Neural progenitor cell (in vitro differentiated cells): ENCODE data around the gene RIC3. TPM values are rescaled to one million over a fixed set of nuclear protein-coding genes. Genes with fewer than 3 reads are reported as not detected.

Source experiments
- DNase-seq: peaks from one replicate; pipeline ENCODE4 v3.0.0-alpha.2; 2016; ENCODE audit warnings: low spot score
- H2AFZ ChIP-seq: fragments of 200-600 bp; sonication (generic); replicated peaks from 2 replicates; pipeline ENCODE4 v1.6.1; 2016; ENCODE audit warnings: antibody characterized with exemption
- H3F3A ChIP-seq: fragments of 200-600 bp; sonication (generic); 2 replicates; pipeline ENCODE4 v1.6.1; 2016; ENCODE audit warnings: antibody characterized with exemption, low read depth
- H3K27ac ChIP-seq: fragments of 200-600 bp; sonication (generic); 2 replicates; pipeline ENCODE4 v1.5.1; 2016; ENCODE audit warnings: mild to moderate bottlenecking
- H3K27me3 ChIP-seq: fragments of 200-600 bp; sonication (generic); 2 replicates; pipeline ENCODE4 v1.6.1; 2016; ENCODE audit warnings: mild to moderate bottlenecking, moderate library complexity
- H3K36me3 ChIP-seq: fragments of 200-600 bp; sonication (generic); 2 replicates; pipeline ENCODE4 v1.5.1; 2016
- H3K4me1 ChIP-seq: fragments of 200-600 bp; sonication (generic); 2 replicates; pipeline ENCODE4 v1.6.1; 2016; ENCODE audit warnings: mixed run types
- H3K4me2 ChIP-seq: fragments of 200-600 bp; sonication (generic); 2 replicates; pipeline ENCODE4 v1.6.1; 2016
- H3K4me3 ChIP-seq: fragments of 200-600 bp; sonication (generic); 2 replicates; pipeline ENCODE4 v1.5.1; 2016
- H3K79me2 ChIP-seq: fragments of 200-600 bp; sonication (generic); 2 replicates; pipeline ENCODE4 v1.6.1; 2016; ENCODE audit warnings: low read depth
- H3K9ac ChIP-seq: fragments of 200-600 bp; sonication (generic); 2 replicates; pipeline ENCODE4 v1.6.1; 2016
- H3K9me3 ChIP-seq: fragments of 200-600 bp; sonication (generic); 2 replicates; pipeline ENCODE4 v1.5.1; 2016; ENCODE audit warnings: low read depth
- H4K20me1 ChIP-seq: fragments of 200-600 bp; sonication (generic); 2 replicates; pipeline ENCODE4 v1.6.1; 2016; ENCODE audit warnings: low read depth
- H3K27ac Mint-ChIP-seq: 3 replicates; pipeline ENCODE4 v1.8.0; 2021; ENCODE audit warnings: mixed read lengths
- H3K27me3 Mint-ChIP-seq: 2 replicates; pipeline ENCODE4 v1.8.0; 2022; ENCODE audit warnings: low read depth, mild to moderate bottlenecking, inconsistent platforms, moderate library complexity, mixed read lengths; ENCODE audit not compliant: insufficient read depth
- H3K36me3 Mint-ChIP-seq: 3 replicates; pipeline ENCODE4 v1.8.0; 2021; ENCODE audit warnings: mixed read lengths
- H3K4me1 Mint-ChIP-seq: 3 replicates; pipeline ENCODE4 v1.8.0; 2021; ENCODE audit warnings: mixed read lengths
- H3K4me3 Mint-ChIP-seq: 3 replicates; pipeline ENCODE4 v1.8.0; 2021; ENCODE audit warnings: mild to moderate bottlenecking, moderate library complexity, mixed read lengths
- H3K9me3 Mint-ChIP-seq: 3 replicates; pipeline ENCODE4 v1.8.0; 2020; ENCODE audit warnings: mixed read lengths
- EZH2 ChIP-seq: fragments of 200-600 bp; sonication (generic); IDR thresholded peaks from 2 replicates; pipeline ENCODE4 v1.6.1; 2017; ENCODE audit warnings: antibody characterized with exemption, mild to moderate bottlenecking, moderate library complexity
- EZH2phosphoT487 ChIP-seq: fragments of 200-600 bp; sonication (generic); IDR thresholded peaks from 2 replicates; pipeline ENCODE4 v1.6.1; 2017; ENCODE audit warnings: antibody characterized with exemption
- total RNA-seq: library from RNA; depleted of rRNA; stranded (reverse); fragments of >200 nt; gene quantifications from 2 replicates; pipeline ENCODE4 v1.2.3, GENCODE V29; 2015; ENCODE audit warnings: low replicate concordance
- TF ChIP-seq, protein P1 (sequence below): fragments of 200-600 bp; sonication (generic); IDR thresholded peaks from 2 replicates; pipeline ENCODE4 v1.5.1; 2017; ENCODE audit warnings: antibody characterized with exemption, mild to moderate bottlenecking

RIC3 gene
- total RNA-seq, 1 donor from 2014 or later, result 33.7 TPM

DNA sequence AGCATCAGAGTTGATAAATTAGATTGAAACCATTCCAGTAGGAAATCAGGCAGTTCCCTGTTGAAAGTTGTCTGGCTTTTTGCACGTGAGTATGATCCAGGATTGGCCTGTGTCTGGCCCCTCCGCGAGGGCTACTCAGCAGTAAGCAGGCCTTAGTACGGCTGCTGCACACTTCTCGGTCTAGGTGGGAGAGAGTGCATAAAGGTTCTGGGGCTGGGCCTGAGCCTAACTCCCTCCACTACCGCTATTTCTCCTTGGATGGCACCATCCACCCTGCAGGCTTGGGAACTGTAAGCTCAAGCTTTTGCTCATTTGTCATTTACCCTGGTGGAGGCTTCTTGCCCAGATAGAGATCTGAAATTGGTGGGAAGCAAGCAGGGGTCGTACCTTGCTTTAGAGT is 65.9 kb downstream of the RIC3 start:
- no peak for TF ChIP-seq EZH2phosphoT487
- TF ChIP-seq, protein P1, sequence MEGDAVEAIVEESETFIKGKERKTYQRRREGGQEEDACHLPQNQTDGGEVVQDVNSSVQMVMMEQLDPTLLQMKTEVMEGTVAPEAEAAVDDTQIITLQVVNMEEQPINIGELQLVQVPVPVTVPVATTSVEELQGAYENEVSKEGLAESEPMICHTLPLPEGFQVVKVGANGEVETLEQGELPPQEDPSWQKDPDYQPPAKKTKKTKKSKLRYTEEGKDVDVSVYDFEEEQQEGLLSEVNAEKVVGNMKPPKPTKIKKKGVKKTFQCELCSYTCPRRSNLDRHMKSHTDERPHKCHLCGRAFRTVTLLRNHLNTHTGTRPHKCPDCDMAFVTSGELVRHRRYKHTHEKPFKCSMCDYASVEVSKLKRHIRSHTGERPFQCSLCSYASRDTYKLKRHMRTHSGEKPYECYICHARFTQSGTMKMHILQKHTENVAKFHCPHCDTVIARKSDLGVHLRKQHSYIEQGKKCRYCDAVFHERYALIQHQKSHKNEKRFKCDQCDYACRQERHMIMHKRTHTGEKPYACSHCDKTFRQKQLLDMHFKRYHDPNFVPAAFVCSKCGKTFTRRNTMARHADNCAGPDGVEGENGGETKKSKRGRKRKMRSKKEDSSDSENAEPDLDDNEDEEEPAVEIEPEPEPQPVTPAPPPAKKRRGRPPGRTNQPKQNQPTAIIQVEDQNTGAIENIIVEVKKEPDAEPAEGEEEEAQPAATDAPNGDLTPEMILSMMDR, result no peak
- no peak for TF ChIP-seq EZH2
- H3K36me3 ChIP-seq, result no peaks in the 10 kb centered on the region
- no peaks in the 10 kb centered on the region for H3K9me3 Mint-ChIP-seq

DNA sequence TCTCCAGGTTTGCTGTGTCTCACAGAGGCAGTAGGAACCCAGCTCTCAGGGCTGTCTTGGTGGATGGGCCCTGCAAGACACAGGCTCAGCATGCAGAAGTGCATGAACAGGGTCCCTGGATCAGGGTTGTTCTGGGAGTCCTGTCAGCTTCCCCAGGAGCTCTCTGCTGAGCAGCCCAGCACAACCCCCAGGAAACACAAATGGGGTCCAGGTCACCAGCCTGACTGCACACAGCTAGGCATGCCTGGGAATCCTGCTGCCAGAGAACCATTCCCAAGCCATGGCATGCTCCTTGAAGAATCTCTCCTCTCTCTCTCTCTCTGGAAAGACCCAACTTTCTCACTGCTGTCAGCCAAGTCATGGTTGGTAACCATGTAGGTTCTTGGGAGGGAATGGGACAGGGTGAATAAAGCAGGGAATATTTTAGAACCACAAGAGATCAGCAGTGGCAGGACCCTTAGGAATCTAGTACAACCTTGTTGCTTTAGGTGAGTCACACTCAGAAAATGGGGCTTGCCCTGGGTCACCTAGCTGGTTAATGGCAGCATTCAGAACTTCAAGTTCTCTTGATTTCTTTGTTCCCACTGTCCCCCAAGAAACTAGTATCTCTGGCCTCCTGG is 66.4 kb downstream of the RIC3 start:
- Histone ChIP-seq H3K36me3 (no peaks in the 10 kb centered on the region), H3K9me3 (no peaks in the 10 kb centered on the region), H3K4me2 (no peak overlapping the region), H4K20me1 (no peaks in the 10 kb centered on the region), H3K79me2 (no peaks in the 10 kb centered on the region), H2AFZ (no peak overlapping the region), H3K4me3 (no peak overlapping the region), H3K9ac (no peak overlapping the region), H3F3A (no peaks in the 10 kb centered on the region), H3K27ac (no peak overlapping the region), H3K27me3 (no peaks in the 10 kb centered on the region), H3K4me1 (no peaks in the 10 kb centered on the region)
- H3K27ac Mint-ChIP-seq, result no peak overlapping the region
- peaks cover 17% of the 10 kb centered on the region for H3K36me3 Mint-ChIP-seq
- TF ChIP-seq, protein P1, result no peak
- no peaks in the 10 kb centered on the region for H3K4me1 Mint-ChIP-seq
- no peak overlapping the region for H3K4me3 Mint-ChIP-seq
- no peak for DNase-seq
- H3K27me3 Mint-ChIP-seq, result no peaks in the 10 kb centered on the region
- no peaks in the 10 kb centered on the region for H3K9me3 Mint-ChIP-seq

More for the DNA sequence above, 65.9 kb downstream of the RIC3 start:
- Histone ChIP-seq H3K79me2 (no peaks in the 10 kb centered on the region), H3K4me1 (no peaks in the 10 kb centered on the region), H3F3A (no peaks in the 10 kb centered on the region), H3K27ac (no peak overlapping the region), H2AFZ (no peak overlapping the region), H3K27me3 (no peaks in the 10 kb centered on the region), H3K9ac (no peak overlapping the region), H3K4me3 (no peak overlapping the region), H3K9me3 (no peaks in the 10 kb centered on the region), H3K4me2 (no peak overlapping the region), H4K20me1 (no peaks in the 10 kb centered on the region)
- Mint-ChIP-seq H3K4me3 (no peak overlapping the region), H3K27me3 (no peaks in the 10 kb centered on the region), H3K36me3 (peaks cover 19% of the 10 kb centered on the region), H3K4me1 (no peaks in the 10 kb centered on the region), H3K27ac (no peak overlapping the region)
- DNase-seq, result no peak

DNA sequence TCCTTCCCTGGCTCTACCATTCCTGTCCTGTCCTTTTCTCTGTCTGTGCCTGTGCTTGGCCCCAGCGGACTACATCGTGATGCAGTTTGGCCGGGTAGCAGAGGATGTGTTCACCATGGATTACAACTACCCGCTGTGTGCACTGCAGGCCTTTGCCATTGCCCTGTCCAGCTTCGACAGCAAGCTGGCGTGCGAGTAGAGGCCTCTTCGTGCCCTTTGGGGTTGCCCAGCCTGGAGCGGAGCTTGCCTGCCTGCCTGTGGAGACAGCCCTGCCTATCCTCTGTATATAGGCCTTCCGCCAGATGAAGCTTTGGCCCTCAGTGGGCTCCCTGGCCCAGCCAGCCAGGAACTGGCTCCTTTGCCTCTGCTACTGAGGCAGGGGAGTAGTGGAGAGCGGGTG is 67.4 kb downstream of the RIC3 start:
- Histone ChIP-seq H3K4me3 (no peak overlapping the region), H3K9ac (no peak overlapping the region), H4K20me1 (no peaks in the 10 kb centered on the region), H3K36me3 (no peaks in the 10 kb centered on the region), H2AFZ (no peak overlapping the region), H3K79me2 (no peaks in the 10 kb centered on the region), H3K4me2 (no peak overlapping the region), H3K27ac (no peak overlapping the region), H3K4me1 (no peaks in the 10 kb centered on the region), H3K27me3 (no peaks in the 10 kb centered on the region), H3F3A (no peaks in the 10 kb centered on the region), H3K9me3 (no peaks in the 10 kb centered on the region)
- Mint-ChIP-seq H3K27me3 (peaks cover 2% of the 10 kb centered on the region), H3K4me3 (no peak overlapping the region), H3K36me3 (peaks cover 20% of the 10 kb centered on the region), H3K27ac (no peak overlapping the region), H3K4me1 (no peaks in the 10 kb centered on the region), H3K9me3 (no peaks in the 10 kb centered on the region)
- no peak for DNase-seq
- TF ChIP-seq, protein P1, result no peak
- TF ChIP-seq EZH2phosphoT487, result no peak
- TF ChIP-seq EZH2, result no peak
